Upper lobe of right lung (tissue), 1 donor: ENCODE measurements around the gene GMDS. TPM values are rescaled to one million over a fixed set of nuclear protein-coding genes. Genes with fewer than 3 reads are reported as not detected.

Experiments
- ATAC-seq: fragments of 200-7000 bp; cut with Tn5 transposase; one replicate; pipeline ENCODE4 v1.9.1; 2020; ENCODE audit warnings: mild to moderate bottlenecking, moderate library complexity
- DNase-seq: peaks from one replicate; pipeline ENCODE4 v3.0.0-alpha.2; 2020
- H3K27ac ChIP-seq: fragments of 200-600 bp; one replicate; pipeline ENCODE4 v1.8.0; 2022
- H3K27me3 ChIP-seq: fragments of 200-600 bp; one replicate; pipeline ENCODE4 v1.8.0; 2022; ENCODE audit warnings: mild to moderate bottlenecking
- H3K36me3 ChIP-seq: fragments of 200-600 bp; one replicate; pipeline ENCODE4 v1.8.0; 2022
- H3K4me1 ChIP-seq: fragments of 200-600 bp; one replicate; pipeline ENCODE4 v1.8.0; 2022
- H3K4me3 ChIP-seq: fragments of 200-600 bp; one replicate; pipeline ENCODE4 v1.8.0; 2022; ENCODE audit warnings: mild to moderate bottlenecking
- H3K9me3 ChIP-seq: fragments of 200-600 bp; one replicate; pipeline ENCODE4 v1.8.0; 2022
- CTCF ChIP-seq: fragments of 200-600 bp; IDR thresholded peaks from one replicate; pipeline ENCODE4 v1.8.0; 2022; ENCODE audit warnings: antibody characterized with exemption
- intact Hi-C: fragments of 100-400 bp; cut with DNase I; formaldehyde crosslinking; loops from one replicate; pipeline ENCODE4 v1.11.0; 2022
- total RNA-seq: library from RNA; stranded (reverse); fragmentation: NEBNext Ultra II Directional; extraction: Animal tissue kit (Norgen Biotek cat#: 25700); gene quantifications from one replicate; pipeline ENCODE4 v1.2.1, GENCODE V29; 2021
- donor health status: DM: no; HTN: yes; CAD: no; lungs with severe emphysema.

Gene GMDS
- total RNA-seq, 1 donor from 2014 or later = 12.2 TPM

DNA sequence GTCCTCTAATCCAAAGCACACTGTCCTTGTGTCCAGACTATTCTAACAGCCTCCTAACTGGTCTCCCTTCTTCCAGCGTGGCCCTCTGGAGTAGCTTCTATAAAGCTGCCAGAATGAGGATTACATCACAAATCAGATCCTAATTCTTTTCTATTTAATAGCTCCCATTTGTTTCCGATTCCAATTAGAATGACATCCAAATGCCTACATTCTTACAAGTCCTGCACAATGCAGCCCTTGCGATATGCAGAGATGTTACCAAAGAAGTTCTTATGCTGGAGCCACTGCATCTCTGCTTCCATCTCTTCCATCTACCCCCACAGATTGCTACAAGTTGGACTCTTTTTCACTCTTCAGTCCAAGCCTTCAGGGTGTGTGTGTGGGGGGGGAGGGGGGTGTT is 40.0 kb downstream of the GMDS start:
- H3K27me3 ChIP-seq = no peaks in the 10 kb centered on the region
- no peaks in the 10 kb centered on the region for H3K36me3 ChIP-seq
- no peak for ATAC-seq
- DNase-seq = no peak
- intact Hi-C loops = no loop called here
- H3K4me3 ChIP-seq = no peak overlapping the region
- H3K9me3 ChIP-seq = no peaks in the 10 kb centered on the region
- TF ChIP-seq CTCF = no peak
- peaks cover 6% of the 10 kb centered on the region for H3K4me1 ChIP-seq
- no peak overlapping the region for H3K27ac ChIP-seq

DNA sequence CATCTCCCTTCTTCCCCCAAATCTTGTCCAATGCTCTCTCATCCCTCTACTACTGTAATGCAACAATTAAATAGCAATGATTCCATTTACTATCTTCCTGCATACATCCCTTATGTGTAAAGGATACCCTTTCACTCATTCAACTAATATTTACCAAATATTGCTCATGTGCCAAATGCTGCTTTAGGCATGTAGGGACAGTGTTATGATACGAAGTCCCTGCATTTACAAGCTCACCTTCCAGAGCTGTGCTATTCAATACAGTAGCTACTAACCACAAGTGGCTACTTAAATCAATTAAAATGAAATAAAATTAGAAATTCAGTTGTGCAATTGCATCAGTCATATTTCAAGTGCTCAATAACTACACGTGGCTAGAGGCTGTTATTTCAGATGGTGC is 41.1 kb downstream of the GMDS start:
- Histone ChIP-seq H3K4me1 (peaks cover 6% of the 10 kb centered on the region), H3K27me3 (no peaks in the 10 kb centered on the region), H3K36me3 (no peaks in the 10 kb centered on the region), H3K27ac (no peak overlapping the region), H3K4me3 (no peak overlapping the region), H3K9me3 (no peaks in the 10 kb centered on the region)
- intact Hi-C loops = no loop called here
- no peak for TF ChIP-seq CTCF
- ATAC-seq = no peak
- DNase-seq = no peak

DNA sequence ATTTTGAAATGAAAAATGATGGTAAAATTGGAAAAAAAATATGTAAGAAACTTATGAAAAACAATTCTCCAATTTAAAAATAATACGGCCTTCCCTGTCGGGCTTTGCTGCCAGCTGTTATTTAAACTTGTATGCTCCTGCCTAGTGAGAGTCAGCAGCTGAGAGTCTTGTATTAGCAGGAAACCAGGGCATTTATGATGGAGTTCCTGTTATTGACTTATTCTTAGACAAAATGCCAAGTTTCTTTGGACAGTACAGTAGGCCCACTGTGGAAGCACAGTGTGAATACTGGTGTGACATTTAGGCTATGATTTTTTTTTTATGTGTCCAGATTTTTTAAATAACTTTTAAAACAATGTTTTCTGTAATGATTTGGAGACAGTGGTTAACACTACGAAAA is 42.1 kb downstream of the GMDS start:
- no peak for DNase-seq
- intact Hi-C loops = no loop called here

DNA sequence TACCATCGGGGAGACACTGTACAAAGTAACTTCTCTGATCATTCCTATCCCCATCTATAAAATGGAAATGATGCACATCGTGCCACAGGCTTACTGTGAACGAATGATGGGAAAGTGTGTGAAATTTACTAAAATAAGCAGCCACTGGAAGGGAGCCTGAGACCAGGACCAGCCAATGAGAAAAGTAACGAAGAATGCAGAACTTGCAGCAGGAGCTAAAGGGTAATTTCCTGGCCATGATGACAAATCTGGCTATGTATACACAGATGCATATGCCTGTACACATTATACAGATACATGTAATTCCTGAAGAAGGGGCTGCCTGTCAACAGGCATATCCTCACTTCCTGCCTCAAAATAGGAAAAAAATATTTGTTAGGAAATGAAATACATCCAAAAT is 47.4 kb downstream of the GMDS start:
- DNase-seq = no peak
- no peaks in the 10 kb centered on the region for H3K27me3 ChIP-seq
- TF ChIP-seq CTCF = no peak
- ATAC-seq = no peak
- H3K27ac ChIP-seq = no peak overlapping the region
- H3K4me3 ChIP-seq = no peak overlapping the region
- H3K4me1 ChIP-seq = peaks cover 15% of the 10 kb centered on the region
- intact Hi-C loops = loop anchor here (10.0 kb wide), 1 partner anchor 593 kb away; the partner anchor contains the start of gene FOXC1
- H3K36me3 ChIP-seq = no peaks in the 10 kb centered on the region
- no peaks in the 10 kb centered on the region for H3K9me3 ChIP-seq

More for the DNA sequence above, 42.1 kb downstream of the GMDS start:
- no peak for ATAC-seq
- Histone ChIP-seq H3K27ac (no peak overlapping the region), H3K36me3 (no peaks in the 10 kb centered on the region), H3K9me3 (no peaks in the 10 kb centered on the region), H3K27me3 (no peaks in the 10 kb centered on the region), H3K4me1 (peaks cover 6% of the 10 kb centered on the region), H3K4me3 (no peak overlapping the region)
- TF ChIP-seq CTCF = no peak

DNA sequence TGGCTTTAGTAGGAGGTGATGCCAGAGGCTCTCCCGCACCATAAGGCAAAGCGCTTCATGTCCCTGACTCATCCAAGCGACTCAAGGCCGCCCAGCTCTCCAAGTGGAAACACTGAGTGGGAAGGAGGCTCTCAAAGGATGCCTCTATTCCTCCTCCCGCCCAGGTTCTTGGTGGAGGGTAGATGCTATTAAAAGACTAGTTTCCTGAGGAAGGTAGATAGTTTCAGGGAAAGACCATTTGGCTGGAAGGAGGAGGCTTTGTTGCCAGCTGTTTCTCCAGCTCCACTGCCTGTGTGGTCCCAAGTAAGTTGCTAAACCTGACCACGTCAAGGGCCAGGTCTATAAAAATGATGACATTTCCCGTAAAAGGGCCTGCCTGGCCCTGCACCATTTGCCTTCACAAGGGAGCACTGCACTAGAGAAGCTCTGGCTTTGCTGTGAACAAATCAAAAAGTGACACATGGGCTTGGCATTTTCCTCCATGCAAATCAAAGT is 48.2 kb downstream of the GMDS start:
- intact Hi-C loops = loop anchor here (10.0 kb wide), 1 partner anchor 592 kb away; the partner anchor contains the start of gene FOXC1
- no peak overlapping the region for H3K27ac ChIP-seq
- no peak for ATAC-seq

More for the DNA sequence above, 48.2 kb downstream of the GMDS start:
- Histone ChIP-seq H3K4me1 (peaks cover 9% of the 10 kb centered on the region), H3K27me3 (no peaks in the 10 kb centered on the region), H3K36me3 (no peaks in the 10 kb centered on the region), H3K4me3 (no peak overlapping the region), H3K9me3 (no peaks in the 10 kb centered on the region)
- TF ChIP-seq CTCF = no peak
- no peak for DNase-seq
